K562 (cell line): Measurements from ENCODE around the gene MBD5. TPM values are rescaled to one million over a fixed set of nuclear protein-coding genes. Genes with fewer than 3 reads are reported as not detected.

Experiments
- ATAC-seq: fragments of 200-7000 bp; cut with Tn5 transposase; 3 replicates; pipeline ENCODE4 v1.9.1; 2020; ENCODE audit warnings: moderate library complexity
- BruUV-seq: library from RNA; stranded (reverse); fragments of 400-500 nt; replicated peaks from 2 replicates; lab custom pipeline; 2021; lab: Mats Ljungman, UMichigan
- CTCF ChIA-PET: fragments of 300-600 bp; formaldehyde crosslinking; extraction: SDS; loops from one replicate; lab custom pipeline; 2021; ENCODE audit warnings: low intra/inter-chr PET ratio; lab: Yijun Ruan, JAX
- POLR2A ChIA-PET: fragments of 300-600, 350-650 bp; sonication (Branson Sonifier 250); formaldehyde crosslinking; extraction: SDS; loops from one replicate; lab custom pipeline; 2021; ENCODE audit warnings: antibody characterized with exemption, inconsistent platforms; lab: Yijun Ruan, JAX
- DNase-seq, 4 experiments: peaks; one replicate each; pipeline versions ENCODE4 v3.0.0 to v3.0.0-alpha.2; 2011 to 2018; ENCODE audit warnings: low spot score in 3 of 4, mixed read lengths in 3 of 4; ENCODE audit errors: extremely low read depth in 1 of 4
- FAIRE-seq: peaks from 2 replicates; lab custom pipeline; 2011; peaks lifted over from hg19 to GRCh38; lab: Jason Lieb, UNC
- H2AFZ ChIP-seq: 2 replicates; pipeline ENCODE4 v1.6.0; 2011; ENCODE audit warnings: low read depth, low read length, control low read depth, inconsistent platforms
- H3K27ac ChIP-seq: fragments of 200-600 bp; 3 replicates; pipeline ENCODE4 v1.8.0; 2011; ENCODE audit warnings: low read depth, mild to moderate bottlenecking, control low read depth, inconsistent platforms, low read length, moderate library complexity, mixed read lengths; ENCODE audit errors: extremely low read depth
- H3K27me3 ChIP-seq, 2 experiments: fragments of 300-600 bp in 1 of 2; 2 replicates in 1 of 2; 3 replicates in 1 of 2; pipeline versions ENCODE4 v1.6.0 to v1.8.0; 2011; ENCODE audit warnings: inconsistent platforms in 2 of 2, low read length in 2 of 2, mild to moderate bottlenecking in 1 of 2, mixed read lengths in 1 of 2, moderate library complexity in 1 of 2; ENCODE audit not compliant: control insufficient read depth in 2 of 2, insufficient read depth in 2 of 2
- H3K36me3 ChIP-seq: fragments of 300-600 bp; 3 replicates; pipeline ENCODE4 v1.8.0; 2011; ENCODE audit warnings: mild to moderate bottlenecking, low read length, inconsistent platforms; ENCODE audit not compliant: control insufficient read depth, insufficient read depth
- H3K4me1 ChIP-seq, 2 experiments: fragments of 200-600 bp in 1 of 2; replicated peaks in 1 of 2; 2 replicates in 1 of 2; 3 replicates in 1 of 2; pipeline versions ENCODE4 v1.5.1 to v1.8.0; 2011; ENCODE audit warnings: inconsistent platforms in 2 of 2, low read length in 2 of 2, mild to moderate bottlenecking in 1 of 2, mixed read lengths in 1 of 2, moderate library complexity in 1 of 2; ENCODE audit not compliant: control insufficient read depth in 2 of 2, insufficient read depth in 2 of 2
- H3K4me2 ChIP-seq: 2 replicates; pipeline ENCODE4 v1.6.1; 2011; ENCODE audit warnings: low read length, control low read depth, inconsistent platforms, mixed read lengths; ENCODE audit not compliant: insufficient read depth
- H3K4me3 ChIP-seq: fragments of 200-600 bp; sonication (generic), shearing (Covaris generic); 2 replicates; pipeline ENCODE4 v1.5.1; 2016; ENCODE audit warnings: control low read depth, inconsistent platforms
- H3K79me2 ChIP-seq: fragments of 200-600 bp; 3 replicates; pipeline ENCODE4 v1.8.0; 2011; ENCODE audit warnings: low read length, inconsistent platforms; ENCODE audit not compliant: control insufficient read depth, insufficient read depth
- H3K9ac ChIP-seq, 2 experiments: 2 replicates each; pipeline versions ENCODE4 v1.6.0 to v1.6.1; 2011; ENCODE audit warnings: low read depth in 2 of 2, low read length in 2 of 2, control low read depth in 1 of 2, inconsistent platforms in 1 of 2, mild to moderate bottlenecking in 1 of 2, mixed read lengths in 1 of 2; ENCODE audit not compliant: insufficient read depth in 1 of 2
- H3K9me1 ChIP-seq: one replicate; pipeline ENCODE4 v1.6.0; 2011; ENCODE audit warnings: inconsistent platforms, mild to moderate bottlenecking, low read length, moderate library complexity; ENCODE audit not compliant: control insufficient read depth, insufficient read depth
- H3K9me3 ChIP-seq: replicated peaks from 2 replicates; pipeline ENCODE4 v1.5.1; 2011; ENCODE audit warnings: low read depth, low read length, inconsistent platforms; ENCODE audit not compliant: control insufficient read depth, insufficient read depth
- H4K20me1 ChIP-seq: replicated peaks from 2 replicates; pipeline ENCODE4 v1.6.1; 2011; ENCODE audit warnings: low read length, inconsistent platforms, mixed read lengths; ENCODE audit not compliant: control insufficient read depth, insufficient read depth
- BRF1 ChIP-seq: IDR thresholded peaks from 3 replicates; pipeline ENCODE4 v1.6.1; 2011; ENCODE audit warnings: borderline replicate concordance, mild to moderate bottlenecking; ENCODE audit not compliant: insufficient read length; ENCODE audit errors: extremely low read depth
- CTCF ChIP-seq, 3 experiments: IDR thresholded peaks in 2 of 3; conservative IDR thresholded peaks in 1 of 3; 2 replicates each; pipeline ENCODE4 v1.5.1; 2011 to 2012; ENCODE audit warnings: low read length in 3 of 3, mild to moderate bottlenecking in 3 of 3, control low read depth in 2 of 3, improper control_type of control experiment in 1 of 3, inconsistent platforms in 1 of 3, low read depth in 1 of 3, mixed read lengths in 1 of 3, moderate library complexity in 1 of 3; ENCODE audit not compliant: insufficient read depth in 2 of 3
- ERF ChIP-seq: fragments of 450-650 bp; formaldehyde crosslinking; IDR thresholded peaks from 2 replicates; pipeline ENCODE4 v1.4.0; 2020; ENCODE audit warnings: mild to moderate bottlenecking, mixed read lengths
- HNRNPUL1 ChIP-seq: fragments of 200-400 bp; formaldehyde crosslinking; IDR thresholded peaks from 2 replicates; pipeline ENCODE4 v1.6.1; 2017; ENCODE audit warnings: low read length
- HOMEZ ChIP-seq: fragments of 250-450 bp; sonication (Bioruptor Pico); IDR thresholded peaks from 2 replicates; pipeline ENCODE4 v1.4.0; 2020; ENCODE audit warnings: mild to moderate bottlenecking, moderate library complexity
- MIER1 ChIP-seq: fragments of 450-650 bp; IDR thresholded peaks from 2 replicates; pipeline ENCODE4 v1.6.1; 2016; ENCODE audit warnings: antibody characterized with exemption, mild to moderate bottlenecking, low read depth
- MLLT1 ChIP-seq, 2 experiments: fragments of 450-650 bp; IDR thresholded peaks; 2 replicates each; pipeline ENCODE4 v1.6.1; 2016
- SAFB ChIP-seq: fragments of 200-400 bp; formaldehyde crosslinking; IDR thresholded peaks from 2 replicates; pipeline ENCODE4 v1.6.1; 2017; ENCODE audit warnings: low read depth, low read length, borderline replicate concordance
- SAFB2 ChIP-seq: fragments of 200-400 bp; formaldehyde crosslinking; IDR thresholded peaks from 2 replicates; pipeline ENCODE4 v1.6.1; 2018; ENCODE audit warnings: borderline replicate concordance, low read length, low read depth, moderate library complexity; ENCODE audit not compliant: severe bottlenecking
- ZNF324 ChIP-seq: fragments of 250-450 bp; sonication (Bioruptor Pico); IDR thresholded peaks from 2 replicates; pipeline ENCODE4 v1.4.0; 2020; ENCODE audit warnings: mild to moderate bottlenecking
- ZNF699 ChIP-seq: fragments of 250-450 bp; sonication (Bioruptor Pico); IDR thresholded peaks from 2 replicates; pipeline ENCODE4 v1.8.0; 2021; ENCODE audit warnings: mild to moderate bottlenecking, moderate library complexity; ENCODE audit not compliant: insufficient replicate concordance
- WGBS: fragments of 100-300 bp; shearing (Covaris generic); methylation state at CpG from one replicate; pipeline ENCODE4 v1.1.6; 2016; ENCODE audit warnings: low coverage, mixed read lengths; ENCODE audit not compliant: insufficient coverage; ENCODE audit errors: missing lambda C conversion rate; 5-methylcytosine and 5-hydroxymethylcytosine counted together
- in situ Hi-C: fragments of 300-500 bp; cut with MboI; formaldehyde crosslinking; loops from 4 replicates; pipeline ENCODE4 v1.15.0; 2018; ENCODE audit warnings: inconsistent platforms, mixed read lengths
- intact Hi-C: fragments of 100-400 bp; cut with micrococcal nuclease; formaldehyde crosslinking; loops from 2 replicates; pipeline ENCODE4 v1.14.2; 2022
- polyA plus RNA-seq, 8 experiments: library from polyadenylated mRNA; depleted of rRNA in 4 of 8; stranded (reverse) in 5 of 8; unstranded in 3 of 8; fragments of >200 nt; fragmentation: Nextera tagmentation in 2 of 8; fragmentation: Illumina TruSeq in 1 of 8; extraction: Ambion mirVana in 2 of 8; extraction: Trizol in 1 of 8; gene quantifications; 2 replicates each; pipeline versions ENCODE4 v1.2.1 to v1.2.3, GENCODE V29; 2011 to 2014; ENCODE audit warnings: inconsistent platforms in 1 of 8, missing spikeins in 1 of 8
- total RNA-seq, 7 experiments: library from RNA; depleted of rRNA in 6 of 7; stranded (reverse); fragments of >200 nt in 6 of 7; fragmentation: Illumina TruSeq in 2 of 7; extraction: Trizol in 2 of 7; gene quantifications; 2 replicates each; pipeline versions ENCODE4 v1.2.1 to v1.2.3, GENCODE V29; 2011 to 2021; ENCODE audit warnings: low replicate concordance in 1 of 7
- TF ChIP-seq, protein P1 (sequence below), 2 experiments: fragments of 250-450 bp in 1 of 2; fragments of 450-650 bp in 1 of 2; sonication (Bioruptor Pico) in 1 of 2; IDR thresholded peaks; 2 replicates each; pipeline versions ENCODE4 v1.6.1 to v1.8.0; 2016 to 2021; ENCODE audit warnings: mild to moderate bottlenecking in 2 of 2, moderate library complexity in 2 of 2, missing compliant biosample characterization in 1 of 2, missing genetic modification characterization in 1 of 2
- TF ChIP-seq, protein P2 (sequence below): fragments of 200-800 bp; sonication (Bioruptor generic); IDR thresholded peaks from 2 replicates; pipeline ENCODE4 v1.6.1; 2017; ENCODE audit warnings: missing genetic modification characterization, missing compliant biosample characterization

The MBD5 gene
- total and polyA plus RNA-seq, 9 of the 15 experiments (the other 6 are each of a cell fraction or from before 2014, with no cell fraction given) = 3.4 to 14.5 (median 9.0) TPM

DNA sequence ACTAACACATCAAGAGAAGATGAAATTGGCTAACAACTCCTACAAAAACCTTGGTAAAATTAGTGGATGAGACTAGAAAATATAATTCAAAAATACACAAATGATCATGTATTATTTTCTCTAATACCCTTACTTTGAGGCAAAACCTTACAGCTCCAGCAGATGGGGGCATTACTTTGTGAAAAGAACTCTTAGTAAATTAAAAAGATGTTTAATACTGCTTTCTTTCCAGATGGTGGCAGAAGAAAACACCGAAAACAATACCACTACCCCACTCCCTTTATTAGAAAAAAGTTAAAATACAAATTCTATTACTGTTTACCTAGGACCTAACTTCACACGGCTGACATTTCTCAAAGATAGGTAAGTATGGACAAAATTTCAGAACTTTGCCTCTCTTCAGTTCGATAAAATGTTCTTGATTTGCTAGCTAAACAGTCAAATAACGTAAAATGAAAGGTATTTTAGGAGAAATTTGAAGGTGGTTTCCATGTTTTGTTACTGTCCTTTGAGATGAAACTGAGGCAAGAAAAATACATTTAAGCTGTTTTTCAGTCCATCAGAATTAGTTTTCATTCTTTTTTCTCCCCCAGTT lies 31.0 kb upstream of the MBD5 start:
- Histone ChIP-seq H3K9ac (no peak overlapping the region), H3K79me2 (peaks cover 82% of the 10 kb centered on the region), H4K20me1 (peaks cover 3% of the 10 kb centered on the region; the same call in 1 of the 2 replicates), H3K36me3 (no peaks in the 10 kb centered on the region), H3K4me3 (no peak overlapping the region), H3K9me1 (no peaks in the 10 kb centered on the region), H3K4me2 (no peak overlapping the region), H3K27me3 (no peaks in the 10 kb centered on the region), H3K27ac (no peak overlapping the region), H2AFZ (no peak overlapping the region), H3K9me3 (0 out of 2 replicates have a peak, but pooled peaks cover under 1% of the 10 kb centered on the region), H3K4me1 (no peaks in the 10 kb centered on the region)
- intact Hi-C loops (loop anchor here (1.0 to 5.0 kb wide), 2 partner anchors 212 to 519 kb away; no protein-coding TSS in a partner anchor), in situ Hi-C loops (loop anchor here (10.0 kb wide), 1 partner anchor 215 kb away; no protein-coding TSS in a partner anchor)
- ChIA-PET CTCF (interaction anchor here (0.7 to 2.4 kb wide), 4 partner anchors 211 to 999 kb away, joined by 3 to 16 read pairs (median 7); no protein-coding TSS in a partner anchor), POLR2A (interaction anchor here (0.7 to 1.2 kb wide), 3 partner anchors 10 to 655 kb away, joined by 3 read pairs; no protein-coding TSS in a partner anchor)
- peak; percentile 89 for ATAC-seq
- peak in 3 of 4 experiments; percentile 11 to 51 (median 39) for DNase-seq
- peak; percentile 19 for FAIRE-seq
- WGBS = 40% methylated on average over 4 of the region's 4 CpGs
- BruUV-seq = no TSS peak
- TF ChIP-seq ZNF699 = no peak
- peak; percentile 37 to 98 (median 94); a peak in 5 of 6 replicates for TF ChIP-seq CTCF (IDR thresholded peaks at IDR 0.05 in 2 of 3, conservative IDR thresholded peaks at IDR 0.05 in 1 of 3; ENCODE audit: insufficient read depth in 2 of 3, low read depth in 1 of 3, low read length in 3 of 3)
- no peak for TF ChIP-seq MLLT1 (IDR thresholded peaks at IDR 0.05)
- TF ChIP-seq ZNF324 (CRISPR knock-in tag) = no peak
- TF ChIP-seq, protein P1, sequence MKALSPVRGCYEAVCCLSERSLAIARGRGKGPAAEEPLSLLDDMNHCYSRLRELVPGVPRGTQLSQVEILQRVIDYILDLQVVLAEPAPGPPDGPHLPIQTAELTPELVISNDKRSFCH (CRISPR knock-in tag; IDR thresholded peaks at IDR 0.05) = no peak
- TF ChIP-seq, protein P1 (tag; IDR thresholded peaks at IDR 0.05) = no peak
- TF ChIP-seq HOMEZ (CRISPR knock-in tag) = no peak
- TF ChIP-seq MIER1 = no peak
- no peak for TF ChIP-seq HNRNPUL1
- no peak for TF ChIP-seq ERF (CRISPR knock-in tag)
- TF ChIP-seq, protein P2, sequence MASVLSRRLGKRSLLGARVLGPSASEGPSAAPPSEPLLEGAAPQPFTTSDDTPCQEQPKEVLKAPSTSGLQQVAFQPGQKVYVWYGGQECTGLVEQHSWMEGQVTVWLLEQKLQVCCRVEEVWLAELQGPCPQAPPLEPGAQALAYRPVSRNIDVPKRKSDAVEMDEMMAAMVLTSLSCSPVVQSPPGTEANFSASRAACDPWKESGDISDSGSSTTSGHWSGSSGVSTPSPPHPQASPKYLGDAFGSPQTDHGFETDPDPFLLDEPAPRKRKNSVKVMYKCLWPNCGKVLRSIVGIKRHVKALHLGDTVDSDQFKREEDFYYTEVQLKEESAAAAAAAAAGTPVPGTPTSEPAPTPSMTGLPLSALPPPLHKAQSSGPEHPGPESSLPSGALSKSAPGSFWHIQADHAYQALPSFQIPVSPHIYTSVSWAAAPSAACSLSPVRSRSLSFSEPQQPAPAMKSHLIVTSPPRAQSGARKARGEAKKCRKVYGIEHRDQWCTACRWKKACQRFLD (CRISPR knock-in tag) = no peak
- TF ChIP-seq SAFB = no peak
- TF ChIP-seq SAFB2 = no peak
- TF ChIP-seq BRF1 = no peak
